Stimulated activated CD4-positive, alpha-beta T cell treated with anti-CD3 and anti-CD28 coated beads, Interleukin-1b, Interleukin-23, amount 100 ng/mL, for 1 hour (primary cell): ENCODE data around the gene CCL3.
A peak's percentile ranks its signal among the peaks of the same experiment; 100 is the strongest.
"Not testable (repeated sequence)": the region's sequence is repeated elsewhere in the genome, so short reads cannot be mapped to it uniquely, and the experiment has no call there.

Source experiments
- DNase-seq, 2 donors: peaks; one replicate each; pipeline ENCODE4 v3.0.0-alpha.2; 2020; ENCODE audit warnings: low read depth in 2 of 2

The CCL3 gene

GRCh38 chr17:36086791-36087190 lies 3.2 kb downstream of the CCL3 start:
- DNase-seq, result no peak

- no peak for DNase-seq
Observed at GRCh38 chr17:36085765-36086164, 4.2 kb downstream of the CCL3 start.

- DNase-seq, result not testable (repeated sequence)
Observed at GRCh38 chr17:36083691-36084090, 6.3 kb downstream of the CCL3 start.

GRCh38 chr17:36082482-36083120 lies 7.3 kb downstream of the CCL3 start:
- DNase-seq, result not testable (repeated sequence)

GRCh38 chr17:36081681-36082471 lies 8.1 kb downstream of the CCL3 start:
- DNase-seq, result not testable (repeated sequence)

GRCh38 chr17:36074365-36074764 lies 15.6 kb downstream of the CCL3 start:
- DNase-seq, result no peak

GRCh38 chr17:36072431-36073121 lies 17.4 kb downstream of the CCL3 start:
- DNase-seq, result peak in 1 of 2 donors; percentile 17

GRCh38 chr17:36071751-36072150 lies 18.2 kb downstream of the CCL3 start:
- no peak for DNase-seq

GRCh38 chr17:36070427-36070826 lies 19.5 kb downstream of the CCL3 start:
- no peak for DNase-seq

GRCh38 chr17:36069136-36069535 lies 20.8 kb downstream of the CCL3 start:
- no peak for DNase-seq

- no peak for DNase-seq
Observed at GRCh38 chr17:36068524-36068923, 21.4 kb downstream of the CCL3 start.

GRCh38 chr17:36066365-36066985 lies 23.5 kb downstream of the CCL3 start:
- DNase-seq, result no peak

GRCh38 chr17:36063786-36064541 lies 26.0 kb downstream of the CCL3 start, which contains the start of gene CCL18:
TSS of gene CCL18 (plus strand) at chr17:36064272. CDS start at chr17:36064343, 71 bp downstream.
- no peak for DNase-seq

- no peak for DNase-seq
Observed at GRCh38 chr17:36060816-36061215, 29.1 kb downstream of the CCL3 start.

- no peak for DNase-seq
Observed at GRCh38 chr17:36059406-36059805, 30.5 kb downstream of the CCL3 start.

- DNase-seq, result no peak
Observed at GRCh38 chr17:36057911-36058310, 32.0 kb downstream of the CCL3 start.

- DNase-seq, result no peak
Observed at GRCh38 chr17:36055921-36056520, 33.9 kb downstream of the CCL3 start.

GRCh38 chr17:36055171-36055570 lies 34.8 kb downstream of the CCL3 start:
- DNase-seq, result no peak

GRCh38 chr17:36049643-36050042 lies 40.3 kb downstream of the CCL3 start:
- DNase-seq, result no peak

GRCh38 chr17:36048066-36048465 lies 41.9 kb downstream of the CCL3 start:
- DNase-seq, result no peak
